ENCODE measurements around the gene SCAI.

- TF ChIP-seq CTCF (IDR thresholded peaks at IDR 0.05) (no peak), POLR2A (IDR thresholded peaks at IDR 0.05) (no peak)
Measured at GRCh38 chr9:125085703-125086477, 57.4 kb downstream of the SCAI start.
